Stimulated activated CD8-positive, alpha-beta memory T cell treated with anti-CD3 and anti-CD28 coated beads, Interleukin-2, amount 100 ng/mL, for 48 hours (primary cell): ENCODE measurements around the gene CTTNBP2NL.
"Not testable (repeated sequence)": the region's sequence is repeated elsewhere in the genome, so short reads cannot be mapped to it uniquely, and the experiment has no call there.

Source experiments
- DNase-seq, 2 donors: peaks; one replicate each; pipeline ENCODE4 v3.0.0-alpha.2; 2020; ENCODE audit warnings: low read depth in 2 of 2

The CTTNBP2NL gene

GRCh38 chr1:112461200-112461871, 65.3 kb downstream of the CTTNBP2NL start:
- DNase-seq, result no peak

GRCh38 chr1:112462953-112463279, 66.9 kb downstream of the CTTNBP2NL start:
- DNase-seq, result no peak

- no peak for DNase-seq
Measured at GRCh38 chr1:112464501-112464900, 68.5 kb downstream of the CTTNBP2NL start.

DNA sequence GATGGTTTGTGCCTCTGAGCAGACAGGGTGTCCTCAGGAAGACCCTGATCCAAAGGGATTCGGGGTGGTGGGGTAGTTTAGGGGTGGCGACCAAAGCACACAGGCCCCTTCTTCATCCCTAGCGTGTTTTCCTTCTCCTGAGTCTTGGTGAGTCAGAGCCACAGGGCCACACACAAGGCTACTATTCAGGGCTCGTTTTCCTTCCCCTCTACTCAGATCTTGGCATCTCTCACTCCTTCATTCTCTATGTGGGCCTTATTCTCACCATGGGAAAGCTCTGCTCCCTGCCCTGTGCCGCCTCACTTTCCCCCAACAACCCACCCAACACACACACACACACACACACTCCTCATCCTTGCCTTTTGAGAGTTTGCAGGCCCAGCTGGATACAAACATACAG, 69.1 kb downstream of the CTTNBP2NL start:
- DNase-seq, result no peak

GRCh38 chr1:112466078-112466660, 70.2 kb downstream of the CTTNBP2NL start:
- peak; percentile 75 to 79 for DNase-seq

DNA sequence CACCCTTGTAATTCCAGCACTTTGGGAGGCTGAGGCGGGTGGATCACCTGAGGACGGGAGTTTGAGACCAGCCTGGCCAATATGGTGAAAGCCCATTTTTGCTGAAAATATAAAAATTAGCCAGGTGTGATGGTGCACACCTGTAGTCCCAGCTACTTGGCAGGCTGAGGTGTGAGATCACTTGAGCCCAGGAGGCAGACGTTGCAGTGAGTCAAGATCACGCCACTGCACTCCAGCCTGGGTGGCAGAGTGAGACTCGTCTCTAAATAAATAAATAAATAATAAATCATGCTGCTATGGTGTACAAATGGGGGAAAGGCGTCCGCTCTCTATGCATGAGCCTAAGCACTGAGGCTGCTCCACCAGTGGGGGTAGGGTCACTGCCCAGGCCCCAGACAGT, 74.3 kb downstream of the CTTNBP2NL start:
- DNase-seq, result not testable (repeated sequence)

- DNase-seq, result no peak
Measured at GRCh38 chr1:112470966-112471365, 75.0 kb downstream of the CTTNBP2NL start.

GRCh38 chr1:112472142-112472541, 76.1 kb downstream of the CTTNBP2NL start:
- no peak for DNase-seq

- no peak for DNase-seq
Measured at GRCh38 chr1:112477550-112477949, 81.5 kb downstream of the CTTNBP2NL start.

DNA sequence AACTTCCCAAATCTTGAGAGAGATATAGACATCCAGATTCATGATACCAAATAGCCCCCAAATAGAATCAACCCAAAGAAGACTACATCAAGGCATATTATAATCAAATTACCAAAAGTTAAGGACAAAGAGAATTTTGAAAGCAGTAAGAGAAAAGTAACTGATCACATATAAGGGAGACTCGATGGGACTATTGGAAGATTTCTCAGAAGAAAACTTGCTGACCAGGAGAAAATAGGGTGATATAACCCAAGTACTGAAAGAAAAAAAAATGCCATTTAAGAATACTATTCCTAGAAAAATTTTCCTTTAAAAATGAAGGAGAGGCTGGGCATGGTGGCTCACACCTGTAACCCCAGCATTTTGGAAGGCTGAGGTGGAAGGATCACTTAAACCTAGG, 82.3 kb downstream of the CTTNBP2NL start:
- no peak for DNase-seq

DNA sequence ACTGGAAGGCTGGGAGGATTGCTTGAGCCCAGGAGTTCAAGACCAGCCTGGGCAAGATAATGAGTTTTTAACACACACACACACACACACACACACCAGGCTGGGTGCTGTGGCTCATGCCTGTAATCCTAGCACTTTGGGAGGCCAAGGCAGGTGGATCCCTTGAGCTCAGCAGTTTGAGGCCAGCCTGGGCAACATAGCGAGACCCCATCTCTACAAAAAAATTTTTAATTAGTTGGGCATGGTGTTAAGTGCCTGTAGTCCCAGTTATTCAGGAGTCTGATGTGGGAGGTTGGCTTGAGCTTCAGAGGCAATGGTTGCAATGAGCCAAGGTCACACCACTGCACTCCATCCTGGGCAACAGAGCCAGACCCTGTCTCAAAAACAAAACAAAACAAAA, 90.0 kb downstream of the CTTNBP2NL start:
- not testable (repeated sequence) for DNase-seq

GRCh38 chr1:112487686-112488085, 91.7 kb downstream of the CTTNBP2NL start:
- DNase-seq, result not testable (repeated sequence)

GRCh38 chr1:112488141-112488540, 92.1 kb downstream of the CTTNBP2NL start:
- no peak for DNase-seq

DNA sequence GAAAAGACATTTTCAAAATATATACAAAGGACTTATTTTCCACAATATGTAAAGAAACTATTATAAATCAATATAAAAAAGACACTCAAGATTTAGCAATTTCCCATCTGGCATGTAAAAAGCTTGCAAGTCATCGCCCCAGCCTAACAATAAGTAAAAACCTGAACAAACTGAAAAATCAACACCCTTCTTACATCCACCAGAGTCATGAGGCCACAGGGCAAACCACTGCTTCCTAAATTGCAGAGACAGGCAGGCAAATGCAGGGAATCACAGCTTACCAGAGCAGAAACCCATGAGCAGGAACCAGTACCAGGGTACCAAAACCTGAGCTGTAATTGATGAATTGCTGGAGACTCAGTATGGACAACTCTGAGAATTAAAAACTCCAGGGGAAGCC, 96.1 kb downstream of the CTTNBP2NL start:
- no peak for DNase-seq

- no peak for DNase-seq
Measured at GRCh38 chr1:112493351-112493750, 97.3 kb downstream of the CTTNBP2NL start.

GRCh38 chr1:112496290-112496689, 100.3 kb downstream of the CTTNBP2NL start:
- no peak for DNase-seq

DNA sequence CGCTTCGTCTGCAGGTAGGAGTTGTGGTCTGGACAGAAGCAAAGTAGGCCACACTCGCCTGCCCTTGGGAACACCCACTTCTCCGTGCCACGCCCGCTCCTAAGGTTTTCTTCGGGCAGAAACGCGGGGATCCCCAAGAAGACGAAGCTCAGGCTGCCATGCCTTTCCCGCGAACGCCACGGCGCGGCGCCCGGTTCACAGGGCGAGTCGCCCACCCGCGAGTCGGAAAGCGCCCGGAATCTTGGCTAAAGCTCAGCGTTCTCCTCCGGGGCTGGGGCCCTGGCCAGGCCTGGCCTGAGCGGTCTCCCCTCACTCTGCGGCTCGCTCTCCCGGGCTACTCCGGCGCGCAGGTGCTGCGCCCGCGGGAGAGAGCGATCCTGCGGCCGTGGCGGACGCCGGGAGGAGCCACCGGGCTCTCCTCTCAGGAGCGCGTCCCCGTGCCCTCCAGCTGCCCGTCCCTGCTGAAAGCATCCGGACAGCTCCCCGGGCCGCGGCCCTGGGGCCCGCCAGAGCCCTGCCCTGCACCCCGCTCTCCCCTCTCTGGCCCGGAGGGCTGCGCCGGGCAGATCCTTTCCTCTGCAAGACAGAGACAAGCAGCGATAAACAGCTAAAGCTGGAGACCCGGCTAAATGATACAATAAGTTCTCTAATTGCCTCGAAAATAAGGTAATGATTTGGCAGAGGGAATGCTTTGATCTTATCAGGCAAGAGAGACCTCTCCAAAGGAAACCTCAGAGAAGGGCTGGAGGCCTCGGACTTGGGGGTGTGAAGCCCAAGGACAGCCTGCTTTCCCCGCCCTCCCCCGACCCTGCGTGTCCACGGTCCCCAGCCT, 106.0 kb downstream of the CTTNBP2NL start:
- peak; percentile 50 to 51 for DNase-seq

GRCh38 chr1:112502826-112503225, 106.8 kb downstream of the CTTNBP2NL start:
- no peak for DNase-seq

DNA sequence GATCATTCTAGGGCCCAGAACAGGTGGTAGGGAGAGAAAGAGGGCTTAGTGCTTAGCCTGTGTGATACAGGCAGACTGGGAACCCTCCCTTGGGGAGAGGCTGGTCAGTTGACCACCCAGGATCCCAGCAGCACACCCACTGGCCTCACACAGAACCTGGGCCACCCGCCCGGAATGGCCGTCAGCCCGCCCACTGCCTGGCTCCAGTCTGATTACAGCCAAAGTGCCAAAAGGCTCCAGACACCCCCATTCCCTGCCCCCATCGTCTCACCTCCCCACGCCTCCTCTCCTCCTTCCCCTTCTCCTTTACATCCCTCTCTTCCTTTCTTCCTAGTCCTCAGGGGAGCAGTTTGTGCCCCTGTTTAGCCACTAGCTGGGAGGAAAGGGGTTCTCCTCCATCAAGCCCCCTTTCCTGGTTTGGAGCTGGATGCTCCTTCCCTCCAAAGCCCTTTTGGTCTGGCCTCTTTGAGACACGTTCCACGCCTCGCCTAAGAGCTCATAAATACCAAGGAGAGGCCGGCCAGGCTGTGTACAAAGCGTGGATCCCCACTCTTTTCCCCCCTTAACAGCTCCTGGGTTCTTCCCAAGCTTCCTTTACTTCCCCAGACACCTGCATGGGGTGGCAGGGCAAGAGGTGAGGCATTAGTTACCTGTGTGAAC, 108.1 kb downstream of the CTTNBP2NL start:
- DNase-seq, result no peak

DNA sequence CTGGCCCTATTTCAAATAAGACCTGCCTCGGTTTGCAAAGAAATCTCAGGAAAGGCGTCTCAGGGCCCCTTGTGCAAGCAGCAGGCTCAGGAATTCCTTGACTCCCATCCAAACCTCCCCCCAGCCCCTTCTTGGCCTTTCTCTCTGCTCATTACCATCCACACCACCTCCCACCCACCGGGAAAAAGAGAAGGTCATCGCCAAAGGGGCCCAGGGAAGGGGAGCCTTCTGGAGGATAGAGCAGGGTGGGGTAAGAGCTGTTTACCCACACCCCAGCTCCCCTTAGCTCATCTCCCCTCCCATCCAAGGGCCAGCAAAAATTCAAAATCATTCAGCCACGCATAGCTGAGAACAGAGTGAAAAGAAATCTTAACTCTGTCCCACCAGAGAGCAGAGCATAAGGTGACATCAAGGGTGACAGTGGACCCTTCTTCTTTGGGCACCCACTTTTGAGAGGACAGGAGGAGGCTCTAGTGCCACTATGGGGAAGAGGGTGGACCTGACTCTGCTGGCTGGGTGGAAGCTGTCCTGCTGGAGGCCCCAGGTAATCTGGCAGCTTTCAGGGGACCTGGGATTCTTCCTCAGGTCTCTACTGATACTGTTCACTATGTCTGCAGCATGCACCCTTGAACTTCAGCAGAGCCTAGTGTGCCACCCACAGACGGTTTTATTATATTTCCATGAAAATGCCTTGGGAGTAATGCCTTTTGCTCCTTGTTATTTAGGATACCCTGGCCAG, 108.8 kb downstream of the CTTNBP2NL start:
- no peak for DNase-seq

- no peak for DNase-seq
Measured at GRCh38 chr1:112505400-112505785, 109.4 kb downstream of the CTTNBP2NL start.

DNA sequence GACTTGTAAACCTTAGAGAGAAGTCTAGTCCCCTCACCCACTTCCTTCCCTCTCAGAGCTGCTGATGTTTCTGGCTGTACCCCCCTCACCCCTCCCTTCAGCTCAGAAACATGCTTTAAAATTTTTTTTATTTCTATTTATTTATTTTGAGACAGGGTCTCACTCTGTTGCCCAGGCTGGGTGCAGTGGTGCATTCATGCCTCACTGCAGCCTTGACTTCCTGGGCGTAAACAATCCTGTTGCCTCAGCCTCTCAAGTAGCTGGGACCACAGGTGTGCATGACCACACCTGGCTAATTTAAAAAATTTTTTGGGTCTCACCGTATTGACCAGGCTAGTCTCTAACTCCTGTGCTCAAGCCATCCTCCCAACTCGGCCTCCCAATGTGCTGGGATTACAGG, 109.9 kb downstream of the CTTNBP2NL start:
- no peak for DNase-seq
